NCI-H1417 (cell line): ENCODE measurements around the gene TRMT2B.
"Not testable (repeated sequence)": the region's sequence is repeated elsewhere in the genome, so short reads cannot be mapped to it uniquely, and the experiment has no call there.

Source experiments
- DNase-seq, 3 experiments: peaks; one replicate each; lab custom pipeline; 2025; lab: John Stamatoyannopoulos, UW

Gene TRMT2B, protein sequence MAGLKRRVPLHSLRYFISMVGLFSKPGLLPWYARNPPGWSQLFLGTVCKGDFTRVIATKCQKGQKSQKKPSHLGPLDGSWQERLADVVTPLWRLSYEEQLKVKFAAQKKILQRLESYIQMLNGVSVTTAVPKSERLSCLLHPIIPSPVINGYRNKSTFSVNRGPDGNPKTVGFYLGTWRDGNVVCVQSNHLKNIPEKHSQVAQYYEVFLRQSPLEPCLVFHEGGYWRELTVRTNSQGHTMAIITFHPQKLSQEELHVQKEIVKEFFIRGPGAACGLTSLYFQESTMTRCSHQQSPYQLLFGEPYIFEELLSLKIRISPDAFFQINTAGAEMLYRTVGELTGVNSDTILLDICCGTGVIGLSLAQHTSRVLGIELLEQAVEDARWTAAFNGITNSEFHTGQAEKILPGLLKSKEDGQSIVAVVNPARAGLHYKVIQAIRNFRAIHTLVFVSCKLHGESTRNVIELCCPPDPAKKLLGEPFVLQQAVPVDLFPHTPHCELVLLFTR

DNA sequence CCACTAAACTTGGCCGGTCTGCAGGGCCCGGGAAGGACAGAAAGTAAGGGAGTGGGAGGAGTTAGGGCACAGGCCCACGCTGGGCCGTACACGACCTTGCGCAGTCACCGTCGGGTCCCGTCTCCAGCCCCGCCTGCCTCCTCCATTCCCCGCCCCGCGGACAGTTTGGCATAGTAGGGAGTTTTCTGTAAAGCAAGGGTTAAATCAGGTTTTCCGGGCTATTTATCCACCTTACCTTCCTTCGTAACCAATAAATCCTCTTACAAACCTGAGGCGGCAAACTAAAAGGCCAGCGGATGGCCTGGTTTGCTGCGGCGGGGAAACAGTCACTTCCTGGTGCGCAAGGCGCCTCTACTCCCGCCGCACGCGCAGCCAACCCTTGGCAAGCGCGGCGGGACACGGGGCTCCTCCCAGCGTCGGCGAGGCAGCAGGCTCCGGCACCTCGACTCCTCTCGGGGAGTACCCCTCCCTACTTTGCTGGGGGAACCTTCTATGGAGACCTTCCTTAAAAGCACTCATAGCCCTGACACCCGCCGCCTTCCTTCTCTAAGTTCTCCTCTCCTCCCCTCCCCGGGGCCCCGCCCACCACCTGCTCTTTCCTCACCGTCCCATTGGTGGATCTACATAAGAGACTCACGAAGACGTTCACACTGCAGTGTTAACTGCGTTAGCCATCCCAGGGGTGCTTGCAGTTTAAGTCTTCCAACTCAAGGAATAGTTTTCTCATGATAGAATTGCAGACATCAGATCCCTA is at the start of gene TRMT2B:
Gene TRMT2B, minus strand, starts transcription at position 563 of the 754 bp plus-strand sequence. CDS start 9,822 bp downstream, outside the sequence.
- DNase-seq, result peak; percentile 65 to 90 (median 80)

DNA sequence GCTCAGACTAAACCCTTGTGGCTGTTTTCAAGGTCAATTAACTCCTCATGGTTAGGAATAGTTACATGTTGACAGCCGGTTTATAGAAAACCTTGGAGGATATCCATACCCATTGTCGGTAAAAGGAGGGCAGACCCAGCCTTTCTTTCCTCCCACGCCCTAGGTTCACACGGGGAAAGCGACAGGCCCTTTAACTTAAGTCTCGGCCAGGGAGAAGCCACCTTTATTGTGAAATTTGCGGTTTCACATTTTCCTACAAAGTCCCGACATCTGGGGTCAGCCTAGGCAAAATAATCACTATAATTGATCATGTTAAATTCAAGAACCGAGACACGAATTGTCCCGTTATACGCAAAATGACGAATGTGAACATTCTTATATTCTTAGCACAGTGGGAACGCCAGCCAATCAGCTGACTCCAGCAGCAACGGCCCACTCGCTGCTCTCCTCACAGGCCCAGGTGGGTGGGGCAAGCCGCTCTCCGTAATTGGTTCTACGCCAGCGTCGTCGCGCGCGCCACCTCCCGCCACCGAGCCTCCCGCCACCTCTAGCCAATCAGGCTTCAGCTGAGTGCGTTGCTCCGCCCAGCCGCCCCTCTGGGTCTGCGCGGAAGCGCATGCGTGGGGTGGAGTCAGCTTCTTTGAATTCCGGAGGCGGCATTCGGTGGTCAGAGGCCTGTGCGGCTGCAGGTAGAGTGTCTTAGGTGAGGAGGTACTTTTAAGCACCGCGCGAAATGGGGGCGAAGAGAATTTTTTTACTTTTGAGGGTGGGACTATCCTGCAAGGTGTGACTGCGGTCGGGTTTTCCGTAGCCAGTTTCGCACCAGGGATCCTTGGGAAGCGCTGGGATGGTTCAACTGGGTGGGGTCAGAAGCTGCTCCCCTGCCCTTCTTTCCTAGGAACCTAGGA is 45.9 kb upstream of the TRMT2B start, which contains the start of gene CENPI:
Gene CENPI, plus strand, starts transcription at position 659 of the 908 bp plus-strand sequence. CDS start 2,867 bp downstream, outside the sequence.
- peak; percentile 92 to 96 (median 95) for DNase-seq

DNA sequence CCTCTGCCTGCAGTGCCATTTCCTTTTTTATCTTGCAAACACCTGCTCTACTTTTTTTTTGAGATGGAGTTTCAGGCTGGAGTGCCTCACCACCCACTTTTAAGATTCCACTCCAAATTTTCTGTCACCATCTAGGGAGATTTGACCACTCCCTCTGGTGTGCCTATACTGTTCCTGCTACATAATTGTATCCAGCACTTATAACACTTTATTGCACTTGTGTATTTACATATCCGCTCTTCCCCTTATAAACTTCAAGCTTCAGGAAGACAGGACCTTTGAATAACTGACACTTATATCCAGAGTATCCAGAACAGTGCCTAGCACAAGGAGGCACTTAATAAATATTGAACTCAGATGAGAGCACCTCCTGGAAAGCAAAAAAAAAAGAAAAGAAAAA is 39.9 kb upstream of the TRMT2B start:
- no peak for DNase-seq

DNA sequence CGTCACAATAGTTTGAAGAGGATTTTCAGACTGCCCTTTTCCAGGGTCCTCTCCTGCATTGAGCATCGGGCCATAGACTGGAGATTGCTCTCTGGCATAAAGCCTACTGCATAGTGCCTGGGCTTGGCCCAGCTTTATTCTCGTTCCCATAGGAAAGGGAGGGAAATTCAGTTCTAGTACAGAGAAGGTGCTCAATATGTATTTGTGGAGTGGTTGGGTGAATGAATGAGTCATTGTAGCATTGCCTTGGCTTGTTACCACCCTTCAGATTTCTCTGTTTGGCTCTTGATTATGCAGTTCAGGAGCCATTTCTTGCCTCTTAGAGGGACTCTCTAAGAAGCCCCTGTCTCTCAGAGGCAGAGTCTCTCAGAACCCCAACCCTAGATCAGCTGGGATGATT is 29.3 kb upstream of the TRMT2B start:
- DNase-seq, result no peak

DNA sequence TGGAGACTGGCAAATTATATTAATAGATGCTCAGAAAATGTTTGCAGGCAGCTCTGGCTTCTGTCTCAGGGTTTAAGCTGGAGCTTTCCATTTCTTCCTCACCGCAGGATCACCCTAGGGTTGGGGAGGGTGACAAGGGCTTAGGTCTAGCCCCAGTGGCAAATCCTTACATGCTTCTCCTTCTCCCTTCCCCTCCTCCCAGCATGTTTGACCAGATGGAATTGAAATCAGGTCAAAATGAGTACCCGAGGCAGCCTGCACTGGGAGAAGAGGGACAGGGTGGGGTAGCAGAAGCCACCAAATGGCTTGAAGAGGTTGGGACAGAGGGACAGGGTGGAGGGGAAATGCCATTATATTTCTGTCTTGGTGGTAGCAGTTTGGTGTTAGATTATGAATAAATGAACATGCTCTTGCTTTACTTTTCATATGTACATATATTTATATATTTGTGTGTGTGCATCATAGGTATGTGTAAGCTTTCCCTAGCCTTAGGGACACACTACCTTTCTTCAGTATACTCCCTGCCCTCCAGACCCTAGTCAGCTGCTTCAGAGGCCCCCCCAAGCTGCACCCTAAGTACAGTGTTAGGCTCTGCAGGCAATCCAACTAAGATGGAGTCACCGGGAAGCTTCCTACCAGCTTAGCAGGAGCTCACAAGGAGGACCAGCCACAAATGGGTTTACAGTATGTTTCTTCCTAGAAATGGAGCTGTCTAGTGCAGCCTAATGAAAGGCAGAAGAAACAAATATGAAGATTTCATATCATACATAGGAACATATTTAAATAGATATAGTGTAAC is 28.6 kb upstream of the TRMT2B start:
- DNase-seq, result no peak

DNA sequence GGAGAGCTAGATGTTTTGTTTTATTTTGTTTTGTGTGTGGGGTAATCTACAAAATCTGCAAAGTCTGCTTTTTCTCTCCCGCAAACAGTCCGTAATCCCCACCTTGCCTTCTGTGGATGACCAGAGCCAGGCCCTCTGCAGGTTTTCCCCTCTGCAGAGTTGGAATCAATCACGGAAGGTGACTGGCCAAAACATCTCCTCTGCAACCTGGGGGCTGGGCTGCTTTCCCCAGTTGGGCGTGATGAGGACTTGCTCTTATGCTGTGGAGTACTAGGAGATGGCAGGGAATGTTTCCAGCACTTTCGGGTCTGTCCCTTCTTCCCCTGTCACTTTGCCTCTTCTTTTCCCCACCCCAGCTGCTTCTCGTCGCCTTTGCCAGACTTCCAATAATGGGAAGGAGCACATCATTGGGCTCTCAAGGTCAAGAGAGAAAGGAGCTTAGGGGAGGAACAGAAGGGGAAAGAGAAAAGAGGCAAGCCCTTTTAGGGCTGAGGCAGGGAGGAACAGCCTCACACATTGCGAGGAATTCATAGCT is 27.9 kb upstream of the TRMT2B start:
- DNase-seq, result peak in 1 of 3 experiments; percentile 23

DNA sequence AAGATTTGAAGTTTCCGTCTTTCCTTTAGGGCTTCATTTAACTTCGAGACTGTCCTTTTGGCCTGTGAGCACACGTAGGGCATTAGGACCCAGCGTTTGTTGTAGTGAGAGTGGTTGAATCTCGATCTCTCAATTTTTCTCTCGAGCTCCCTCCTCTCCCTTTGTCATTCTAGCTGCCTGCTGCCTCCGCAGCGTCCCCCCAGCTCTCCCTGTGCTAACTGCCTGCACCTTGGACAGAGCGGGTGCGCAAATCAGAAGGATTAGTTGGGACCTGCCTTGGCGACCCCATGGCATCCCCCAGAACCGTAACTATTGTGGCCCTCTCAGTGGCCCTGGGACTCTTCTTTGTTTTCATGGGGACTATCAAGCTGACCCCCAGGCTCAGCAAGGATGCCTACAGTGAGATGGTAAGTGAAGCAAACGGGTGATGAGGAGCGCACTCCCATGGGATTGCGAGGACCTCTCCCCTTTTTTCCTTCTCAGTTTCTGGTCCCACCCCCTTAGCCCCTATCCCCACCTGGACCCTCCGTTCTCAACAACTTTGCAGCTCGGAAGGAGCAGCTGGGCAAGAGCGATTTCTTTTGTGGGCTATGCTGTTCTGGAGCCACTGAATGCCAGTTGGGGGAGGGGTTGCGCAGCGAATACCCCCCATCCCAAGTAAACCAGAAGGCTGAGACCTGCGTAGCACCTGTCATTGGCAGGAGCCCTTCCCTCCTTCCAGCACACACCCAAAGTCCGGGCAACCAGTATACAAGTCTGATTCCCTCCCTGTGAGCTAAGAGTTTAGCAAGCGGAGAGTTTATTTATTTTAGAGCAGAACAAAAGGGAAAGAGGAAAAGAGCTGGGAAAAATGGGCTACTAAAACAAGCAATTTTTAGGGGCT is 27.0 kb upstream of the TRMT2B start, which contains the start of gene TMEM35A:
Gene TMEM35A, plus strand, starts transcription at position 164 of the 883 bp plus-strand sequence. Its CDS starts 124 bp downstream, at position 288.
- DNase-seq, result peak in 2 of 3 experiments; percentile 41 to 60

DNA sequence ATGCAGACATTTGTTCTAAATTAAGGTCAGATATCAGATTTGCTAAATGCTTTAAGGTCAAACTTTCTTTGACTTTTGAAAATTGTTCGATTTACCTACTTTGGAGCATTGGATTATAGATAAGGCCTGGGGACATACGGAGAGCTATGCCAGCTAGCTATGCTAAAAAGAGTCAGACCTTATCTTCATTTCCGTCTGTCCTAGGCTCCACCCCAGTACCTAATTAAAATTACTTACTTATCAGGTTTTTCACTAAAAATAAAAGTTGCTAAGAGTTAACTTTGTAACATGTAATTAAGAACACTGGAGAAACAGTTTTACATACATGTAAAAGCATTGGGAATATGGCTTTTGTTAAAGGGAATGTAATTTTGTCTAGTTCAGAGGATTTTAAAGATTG is 19.7 kb upstream of the TRMT2B start:
- DNase-seq, result no peak

DNA sequence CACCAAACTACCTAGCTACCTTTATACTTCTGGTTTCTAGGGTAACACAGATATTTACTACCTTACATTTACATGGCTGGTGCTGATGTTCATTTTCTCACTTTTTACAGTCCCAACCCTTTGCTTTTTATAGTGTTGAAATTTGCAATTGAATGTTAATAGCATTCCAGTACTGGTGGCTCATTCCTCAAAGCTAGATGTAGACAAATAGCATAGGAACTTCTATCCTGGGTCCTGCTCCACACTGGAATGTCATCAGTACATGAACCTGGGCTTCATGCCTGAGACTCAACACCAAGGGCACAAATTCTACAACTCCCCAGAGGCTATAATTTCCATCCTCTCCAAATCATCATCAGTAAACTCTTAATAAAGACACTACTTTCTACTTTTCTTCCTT is 10.3 kb upstream of the TRMT2B start:
- no peak for DNase-seq

DNA sequence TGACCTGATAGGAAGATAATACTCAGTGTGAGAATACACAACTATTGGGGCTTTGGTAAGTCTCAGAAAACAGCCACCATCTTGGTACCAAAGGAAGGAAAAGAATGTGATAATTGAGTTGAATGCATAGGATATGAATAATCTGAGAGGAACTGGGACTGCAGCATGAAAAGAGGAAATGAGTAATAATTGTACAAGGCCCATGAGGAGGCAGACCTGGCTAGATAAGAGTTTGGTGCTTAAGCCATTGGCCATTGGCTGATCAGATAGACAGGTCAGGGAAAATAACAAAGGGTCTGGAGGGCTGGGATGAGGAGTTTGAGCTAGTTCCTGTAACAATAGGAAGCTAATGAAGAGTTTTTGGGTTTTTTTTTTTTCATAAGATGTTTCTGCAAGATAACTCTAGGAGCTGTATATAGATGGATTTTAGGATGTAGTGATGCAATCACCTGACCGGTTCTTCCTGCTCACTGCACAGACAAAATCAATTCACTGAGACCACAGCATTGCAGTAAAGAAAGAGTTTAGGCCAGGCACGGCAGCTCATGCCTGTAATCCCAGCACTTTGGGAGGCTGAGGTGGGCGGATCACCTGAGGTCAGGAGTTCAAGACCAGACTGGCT is 5.3 kb upstream of the TRMT2B start:
- no peak for DNase-seq

DNA sequence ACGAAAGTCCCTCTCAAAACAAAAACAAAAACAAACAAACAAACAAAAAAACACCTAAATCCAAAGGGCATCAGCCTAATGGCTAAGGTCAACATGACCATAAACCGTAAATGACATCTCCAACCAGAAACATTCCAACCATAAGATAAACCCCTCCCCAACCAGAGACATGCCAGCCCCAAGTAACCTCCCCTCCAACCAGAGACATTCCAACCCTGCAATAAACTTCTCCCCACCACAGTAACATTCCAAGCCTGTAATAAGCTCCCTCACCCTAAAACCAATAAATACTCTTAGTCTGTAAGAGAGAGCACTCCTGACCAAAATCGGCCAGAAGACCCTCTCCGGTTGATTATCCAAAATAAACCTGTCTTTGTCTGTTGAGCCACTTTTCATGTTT is 4.6 kb upstream of the TRMT2B start:
- not testable (repeated sequence) for DNase-seq

DNA sequence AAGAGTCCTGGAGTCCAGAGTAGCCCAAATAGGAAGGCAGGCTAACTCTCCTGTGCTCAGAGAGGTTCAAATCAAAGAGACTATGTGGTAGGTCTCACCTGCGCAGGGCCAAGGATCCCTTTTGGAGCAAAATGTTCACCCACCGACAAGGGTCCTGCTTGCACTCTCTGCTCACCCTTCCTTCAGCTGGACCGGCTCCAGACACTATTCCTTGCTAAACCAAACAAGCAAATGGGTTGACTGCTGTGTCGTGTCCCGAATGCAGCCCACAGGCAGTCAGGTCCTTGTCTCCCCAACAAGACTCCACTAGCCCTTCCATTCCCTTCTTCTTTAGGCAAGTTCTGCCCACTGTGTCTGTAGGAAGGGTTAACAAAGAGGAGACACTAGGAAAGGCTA is 760 bp downstream of the TRMT2B start:
- no peak for DNase-seq

DNA sequence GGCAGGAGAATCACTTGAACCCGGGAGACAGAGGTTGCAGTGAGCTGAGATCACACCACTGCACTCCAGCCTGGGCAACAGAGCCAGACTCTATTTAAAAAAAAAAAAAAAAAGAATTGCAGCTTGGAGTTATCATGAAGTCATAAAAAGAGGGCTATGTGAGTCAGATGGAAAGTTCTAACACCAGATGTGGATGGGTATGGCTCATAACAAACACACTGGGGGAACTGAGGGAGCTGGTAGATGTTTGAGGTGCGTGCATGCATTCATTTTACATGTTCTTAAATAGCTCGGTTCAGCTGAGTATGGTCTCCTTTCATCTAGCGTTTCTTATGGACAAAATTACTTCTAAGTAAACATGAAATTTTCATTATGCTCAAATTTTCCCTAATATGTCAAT is 11.7 kb downstream of the TRMT2B start:
- DNase-seq, result no peak

DNA sequence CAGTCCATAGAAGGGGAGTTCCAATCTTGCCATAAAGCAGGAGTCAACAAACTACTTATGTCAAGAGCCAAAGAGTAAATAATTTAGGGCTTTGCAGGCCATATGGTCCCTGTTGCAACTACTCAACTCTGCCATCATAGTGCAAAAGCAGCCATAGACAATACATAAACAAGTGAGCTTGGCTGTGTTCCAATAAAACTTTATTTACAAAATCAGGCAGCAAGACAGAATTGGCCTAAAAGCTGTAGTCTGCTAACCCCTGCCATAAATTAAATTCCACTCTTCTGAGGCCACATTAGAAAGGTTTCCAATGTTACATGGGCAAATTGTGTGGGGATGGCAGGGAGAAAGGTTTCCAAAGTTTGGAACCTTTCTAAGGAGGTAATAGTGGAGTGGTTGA is 14.7 kb downstream of the TRMT2B start:
- DNase-seq, result no peak

DNA sequence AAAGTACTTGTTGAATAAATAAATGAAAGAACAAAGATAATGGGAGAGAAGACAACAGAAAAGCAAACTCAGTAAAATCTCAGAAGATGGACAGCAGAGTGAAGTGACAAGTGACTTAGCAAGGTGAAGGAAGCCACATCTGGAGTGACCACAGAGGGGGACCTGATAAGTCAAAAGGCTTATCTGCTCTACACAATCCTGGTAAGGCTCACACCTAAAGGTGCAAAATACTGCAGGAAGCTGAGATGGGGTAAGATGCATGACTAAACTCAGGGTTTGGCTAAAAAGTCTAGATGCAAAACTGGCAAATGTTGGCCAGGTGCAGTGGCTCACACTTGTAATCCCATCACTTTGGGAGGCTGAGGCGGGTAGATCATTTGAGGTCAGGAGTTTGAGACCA is 22.2 kb downstream of the TRMT2B start:
- DNase-seq, result no peak

DNA sequence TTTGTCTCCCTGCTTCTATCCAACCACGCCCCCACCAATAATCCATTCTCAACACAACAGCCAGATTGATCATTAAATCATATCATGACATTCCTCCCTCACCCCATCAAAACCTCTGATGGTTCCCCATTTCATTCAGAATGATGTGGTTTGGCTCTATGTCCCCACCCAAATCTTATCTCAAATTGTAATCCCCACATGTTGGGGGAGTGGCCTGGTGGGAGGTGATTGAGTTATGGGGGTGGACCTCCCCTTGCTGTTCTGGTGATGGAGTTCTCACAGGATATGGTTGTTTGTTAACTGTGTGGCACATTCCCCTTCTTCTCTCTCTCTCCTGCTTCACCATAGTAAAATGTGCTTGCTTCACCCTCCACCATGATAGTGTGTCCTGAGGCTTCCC is 23.3 kb downstream of the TRMT2B start:
- DNase-seq, result no peak

DNA sequence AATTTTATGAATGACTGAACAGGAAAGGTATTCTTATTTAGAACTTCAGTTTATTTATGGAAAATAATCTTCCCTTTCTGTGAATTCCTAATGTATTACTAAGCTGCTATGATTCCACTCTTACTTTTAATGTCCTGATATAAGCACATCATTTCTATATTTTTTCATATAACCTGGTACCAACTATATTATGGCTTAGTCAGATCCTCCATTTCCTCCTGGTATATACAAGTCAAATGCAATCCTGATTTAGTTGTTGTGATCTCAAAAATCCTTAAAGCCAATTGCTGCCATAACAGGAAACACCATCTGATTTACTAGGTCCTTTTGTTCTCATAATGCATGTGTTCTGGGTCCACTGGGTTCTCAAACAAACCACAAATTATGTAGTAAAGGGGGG is 26.8 kb downstream of the TRMT2B start:
- no peak for DNase-seq

DNA sequence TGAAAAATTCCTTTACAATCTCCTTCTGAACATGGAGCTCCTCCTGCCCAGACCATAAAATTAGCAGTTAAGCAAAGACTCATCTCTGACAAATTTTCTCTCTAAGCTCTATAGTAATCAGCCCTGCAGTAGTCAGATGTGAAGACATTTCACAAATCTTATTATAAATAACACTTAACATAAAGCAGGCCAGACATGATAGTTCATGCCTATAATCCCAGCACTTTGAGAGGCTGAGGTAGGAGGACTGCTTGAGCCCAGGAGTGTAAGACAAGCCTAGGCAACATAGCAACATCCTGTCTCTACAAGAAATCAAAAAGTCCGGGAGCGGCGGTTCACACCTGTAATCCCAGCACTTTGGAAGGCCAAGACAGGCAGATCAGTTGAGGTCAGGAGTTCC is 29.9 kb downstream of the TRMT2B start:
- no peak for DNase-seq

DNA sequence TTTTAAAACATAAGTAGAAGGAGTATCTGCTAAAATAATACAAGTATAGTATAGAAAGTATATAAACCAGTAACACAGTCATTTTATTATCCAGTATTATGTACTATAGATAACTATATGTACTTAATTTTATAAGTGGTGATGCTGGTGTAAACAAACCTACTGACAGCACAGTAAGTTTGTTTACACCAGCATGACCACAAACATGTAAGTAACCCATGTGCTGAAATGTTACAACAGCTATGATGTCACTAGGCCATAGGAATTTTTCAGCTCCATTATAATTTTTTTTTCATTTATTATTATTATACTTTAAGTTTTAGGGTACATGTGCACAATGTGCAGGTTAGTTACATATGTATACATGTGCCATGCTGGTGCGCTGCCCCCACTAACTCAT is 39.9 kb downstream of the TRMT2B start:
- DNase-seq, result not testable (repeated sequence)
